Measurements from ENCODE around the gene SIPA1L3.
A peak's percentile ranks its signal among the peaks of the same experiment; 100 is the strongest.

Gene SIPA1L3

DNA sequence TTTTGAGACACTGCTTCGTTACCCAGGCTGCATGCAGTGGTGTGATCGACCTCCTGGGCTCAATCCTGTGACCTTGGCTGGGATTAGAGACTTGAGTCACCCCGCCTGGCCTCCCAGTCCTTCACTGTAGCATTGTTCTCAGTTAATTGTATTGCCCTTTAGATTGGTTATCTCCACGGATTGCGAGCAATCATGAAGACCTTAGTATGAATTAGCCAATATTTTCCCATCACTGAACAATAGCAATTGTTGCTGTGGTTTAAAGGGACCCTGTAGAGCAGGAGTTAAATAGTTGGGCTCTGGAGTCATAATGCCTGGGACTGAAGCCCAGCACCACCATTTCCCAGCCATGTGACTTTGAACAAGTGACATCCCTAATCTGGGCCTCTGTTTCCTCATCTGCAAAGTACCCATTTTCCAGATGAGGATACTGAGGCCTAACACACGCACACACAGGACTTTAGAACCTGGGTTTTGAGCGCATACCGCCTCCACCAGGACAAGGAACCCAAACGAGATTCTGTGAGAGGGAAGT, 340.8 kb downstream of the SIPA1L3 start:
- TF ChIP-seq ZNF112 (tag by site-specific recombination; IDR thresholded peaks at IDR 0.05) (no peak), ZNF692 (tag by site-specific recombination; IDR thresholded peaks at IDR 0.05) (0 out of 2 replicates have a peak, but pooled peaks have one; percentile 25), ZNF121 (tag by site-specific recombination; IDR thresholded peaks at IDR 0.05) (0 out of 2 replicates have a peak, but pooled peaks have one; percentile 42), ZNF558 (tag by site-specific recombination; IDR thresholded peaks at IDR 0.05) (no peak), HOXC10 (CRISPR knock-in tag; IDR thresholded peaks at IDR 0.05) (no peak), ZNF629 (tag by site-specific recombination; IDR thresholded peaks at IDR 0.05) (0 out of 2 replicates have a peak, but pooled peaks have one; percentile 14), ZNF473 (tag by site-specific recombination; IDR thresholded peaks at IDR 0.05) (no peak), ZNF26 (tag by site-specific recombination; IDR thresholded peaks at IDR 0.05) (no peak), ZNF626 (tag by site-specific recombination; IDR thresholded peaks at IDR 0.05) (no peak), SCRT2 (tag by site-specific recombination; IDR thresholded peaks at IDR 0.05) (peak; percentile 48; the same call in 1 of the 2 replicates), HOXA7 (CRISPR knock-in tag; IDR thresholded peaks at IDR 0.05; ENCODE audit: borderline replicate concordance) (no peak), ZNF76 (tag by site-specific recombination; IDR thresholded peaks at IDR 0.05; ENCODE audit: borderline replicate concordance, low read depth) (no peak), ZNF701 (tag by site-specific recombination; IDR thresholded peaks at IDR 0.05) (no peak), ZNF416 (tag by site-specific recombination; IDR thresholded peaks at IDR 0.05) (no peak), ZNF768 (tag by site-specific recombination; IDR thresholded peaks at IDR 0.05) (0 out of 2 replicates have a peak, but pooled peaks have one; percentile 29), ZNF2 (tag by site-specific recombination; IDR thresholded peaks at IDR 0.05) (0 out of 2 replicates have a peak, but pooled peaks have one; percentile 31), ZSCAN18 (tag by site-specific recombination; IDR thresholded peaks at IDR 0.05) (0 out of 2 replicates have a peak, but pooled peaks have one; percentile 32), SETDB1 (IDR thresholded peaks at IDR 0.05; ENCODE audit: insufficient read length, low read length) (no peak), ZNF24 (tag by site-specific recombination; IDR thresholded peaks at IDR 0.05) (0 out of 2 replicates have a peak, but pooled peaks have one; percentile 20), ZNF211 (tag by site-specific recombination; IDR thresholded peaks at IDR 0.05; ENCODE audit: low read depth) (no peak)
- TF ChIP-seq, protein P1, sequence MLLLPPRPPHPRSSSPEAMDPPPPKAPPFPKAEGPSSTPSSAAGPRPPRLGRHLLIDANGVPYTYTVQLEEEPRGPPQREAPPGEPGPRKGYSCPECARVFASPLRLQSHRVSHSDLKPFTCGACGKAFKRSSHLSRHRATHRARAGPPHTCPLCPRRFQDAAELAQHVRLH (tag by site-specific recombination; IDR thresholded peaks at IDR 0.05) = peak; percentile 78; the same call in 1 of the 2 replicates
- TF ChIP-seq, protein P2, sequence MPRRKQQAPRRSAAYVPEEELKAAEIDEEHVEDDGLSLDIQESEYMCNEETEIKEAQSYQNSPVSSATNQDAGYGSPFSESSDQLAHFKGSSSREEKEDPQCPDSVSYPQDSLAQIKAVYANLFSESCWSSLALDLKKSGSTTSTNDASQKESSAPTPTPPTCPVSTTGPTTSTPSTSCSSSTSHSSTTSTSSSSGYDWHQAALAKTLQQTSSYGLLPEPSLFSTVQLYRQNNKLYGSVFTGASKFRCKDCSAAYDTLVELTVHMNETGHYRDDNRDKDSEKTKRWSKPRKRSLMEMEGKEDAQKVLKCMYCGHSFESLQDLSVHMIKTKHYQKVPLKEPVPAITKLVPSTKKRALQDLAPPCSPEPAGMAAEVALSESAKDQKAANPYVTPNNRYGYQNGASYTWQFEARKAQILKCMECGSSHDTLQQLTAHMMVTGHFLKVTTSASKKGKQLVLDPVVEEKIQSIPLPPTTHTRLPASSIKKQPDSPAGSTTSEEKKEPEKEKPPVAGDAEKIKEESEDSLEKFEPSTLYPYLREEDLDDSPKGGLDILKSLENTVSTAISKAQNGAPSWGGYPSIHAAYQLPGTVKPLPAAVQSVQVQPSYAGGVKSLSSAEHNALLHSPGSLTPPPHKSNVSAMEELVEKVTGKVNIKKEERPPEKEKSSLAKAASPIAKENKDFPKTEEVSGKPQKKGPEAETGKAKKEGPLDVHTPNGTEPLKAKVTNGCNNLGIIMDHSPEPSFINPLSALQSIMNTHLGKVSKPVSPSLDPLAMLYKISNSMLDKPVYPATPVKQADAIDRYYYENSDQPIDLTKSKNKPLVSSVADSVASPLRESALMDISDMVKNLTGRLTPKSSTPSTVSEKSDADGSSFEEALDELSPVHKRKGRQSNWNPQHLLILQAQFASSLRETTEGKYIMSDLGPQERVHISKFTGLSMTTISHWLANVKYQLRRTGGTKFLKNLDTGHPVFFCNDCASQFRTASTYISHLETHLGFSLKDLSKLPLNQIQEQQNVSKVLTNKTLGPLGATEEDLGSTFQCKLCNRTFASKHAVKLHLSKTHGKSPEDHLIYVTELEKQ (tag by site-specific recombination; IDR thresholded peaks at IDR 0.05; ENCODE audit: borderline replicate concordance) = no peak
- Histone ChIP-seq H3K4me1 (ENCODE audit: control insufficient read depth, insufficient read depth, low read length) (peaks cover 16% of the 10 kb centered on the region), H3K36me3 (ENCODE audit: control insufficient read depth in 2 of 2, insufficient read depth in 1 of 2, low read length in 2 of 2) (no peaks in the 10 kb centered on the region), H3K27ac (ENCODE audit: extremely low read depth, low read depth, low read length) (no peak overlapping the region), H3K4me3 (ENCODE audit: low read depth, low read length) (no peak overlapping the region), H3K9me3 (ENCODE audit: control insufficient read depth, insufficient read depth, low read depth, low read length) (no peaks in the 10 kb centered on the region)
- ChIA-PET CTCF (interaction anchor here (0.5 to 23.5 kb wide), 11 partner anchors 14 to 346 kb away, joined by 3 to 316 read pairs (median 6); partner anchors contain the start of genes CATSPERG, SIPA1L3 and WDR87), POLR2A (no interaction called here)
